Mesothelial cell of epicardium (in vitro differentiated cells): Measurements from ENCODE around the gene HIGD1C. TPM values are rescaled to one million over a fixed set of nuclear protein-coding genes. Genes with fewer than 3 reads are reported as not detected.

Experiments
- DNase-seq, 2 experiments: peaks; one replicate each; pipeline ENCODE4 v3.0.0; 2021; ENCODE audit warnings: low spot score in 2 of 2; ENCODE audit not compliant: unreplicated experiment in 2 of 2
- H3K27ac Mint-ChIP-seq: 2 replicates; pipeline ENCODE4 v1.8.0; 2021; ENCODE audit warnings: mixed read lengths
- H3K27me3 Mint-ChIP-seq: 2 replicates; pipeline ENCODE4 v1.8.0; 2021; ENCODE audit warnings: low read depth, mixed read lengths
- H3K36me3 Mint-ChIP-seq: 2 replicates; pipeline ENCODE4 v1.8.0; 2021; ENCODE audit warnings: mixed read lengths
- H3K4me1 Mint-ChIP-seq: 2 replicates; pipeline ENCODE4 v1.8.0; 2021; ENCODE audit warnings: mixed read lengths
- H3K4me3 Mint-ChIP-seq: 2 replicates; pipeline ENCODE4 v1.8.0; 2021; ENCODE audit warnings: mild to moderate bottlenecking, moderate library complexity, mixed read lengths
- H3K9me3 Mint-ChIP-seq: 2 replicates; pipeline ENCODE4 v1.8.0; 2021; ENCODE audit warnings: mixed read lengths
- total RNA-seq: library from RNA; stranded (reverse); gene quantifications from 3 replicates; pipeline ENCODE4 v1.2.1, GENCODE V29; 2021
- TF ChIP-seq, protein P1 (sequence below): fragments of 200-600 bp; sonication (generic); IDR thresholded peaks from one replicate; pipeline ENCODE4 v1.5.0; 2021; ENCODE audit warnings: antibody characterized with exemption; ENCODE audit not compliant: unreplicated experiment

HIGD1C gene
- total RNA-seq, 1 donor from 2014 or later: not detected

DNA sequence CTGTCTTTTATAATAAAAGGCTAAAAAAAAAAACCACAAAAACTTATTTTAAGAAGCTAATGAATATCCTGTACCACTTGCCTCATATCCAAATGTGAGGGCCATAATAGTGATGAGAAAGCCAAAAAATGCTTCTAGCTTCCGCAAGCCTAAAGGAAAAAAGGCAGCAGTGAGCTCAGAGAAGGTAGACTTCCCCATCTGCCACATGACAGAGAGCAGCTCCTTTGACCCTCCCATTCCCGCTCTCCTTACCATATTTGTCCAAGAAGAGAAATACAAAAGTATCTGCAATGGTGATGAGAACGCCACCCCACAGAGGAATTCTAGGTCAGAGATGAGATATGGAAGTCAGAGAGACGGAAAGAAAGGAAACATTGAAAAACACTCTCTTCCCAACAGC, 46.7 kb downstream of the HIGD1C start:
- H3K4me3 Mint-ChIP-seq: no peak overlapping the region
- H3K4me1 Mint-ChIP-seq: peaks cover 4% of the 10 kb centered on the region
- TF ChIP-seq, protein P1, sequence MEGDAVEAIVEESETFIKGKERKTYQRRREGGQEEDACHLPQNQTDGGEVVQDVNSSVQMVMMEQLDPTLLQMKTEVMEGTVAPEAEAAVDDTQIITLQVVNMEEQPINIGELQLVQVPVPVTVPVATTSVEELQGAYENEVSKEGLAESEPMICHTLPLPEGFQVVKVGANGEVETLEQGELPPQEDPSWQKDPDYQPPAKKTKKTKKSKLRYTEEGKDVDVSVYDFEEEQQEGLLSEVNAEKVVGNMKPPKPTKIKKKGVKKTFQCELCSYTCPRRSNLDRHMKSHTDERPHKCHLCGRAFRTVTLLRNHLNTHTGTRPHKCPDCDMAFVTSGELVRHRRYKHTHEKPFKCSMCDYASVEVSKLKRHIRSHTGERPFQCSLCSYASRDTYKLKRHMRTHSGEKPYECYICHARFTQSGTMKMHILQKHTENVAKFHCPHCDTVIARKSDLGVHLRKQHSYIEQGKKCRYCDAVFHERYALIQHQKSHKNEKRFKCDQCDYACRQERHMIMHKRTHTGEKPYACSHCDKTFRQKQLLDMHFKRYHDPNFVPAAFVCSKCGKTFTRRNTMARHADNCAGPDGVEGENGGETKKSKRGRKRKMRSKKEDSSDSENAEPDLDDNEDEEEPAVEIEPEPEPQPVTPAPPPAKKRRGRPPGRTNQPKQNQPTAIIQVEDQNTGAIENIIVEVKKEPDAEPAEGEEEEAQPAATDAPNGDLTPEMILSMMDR: no peak
- DNase-seq: no peak
- H3K27ac Mint-ChIP-seq: no peak overlapping the region
- H3K9me3 Mint-ChIP-seq: no peaks in the 10 kb centered on the region
- H3K27me3 Mint-ChIP-seq: no peaks in the 10 kb centered on the region
- H3K36me3 Mint-ChIP-seq: peaks cover 46% of the 10 kb centered on the region

GRCh38 chr12:51000245-51000644, 47.9 kb downstream of the HIGD1C start:
- Mint-ChIP-seq H3K4me1 (peaks cover 15% of the 10 kb centered on the region), H3K4me3 (no peak overlapping the region), H3K9me3 (no peaks in the 10 kb centered on the region), H3K27ac (no peak overlapping the region), H3K36me3 (peaks cover 45% of the 10 kb centered on the region), H3K27me3 (no peaks in the 10 kb centered on the region)
- DNase-seq: no peak
- TF ChIP-seq, protein P1: no peak

DNA sequence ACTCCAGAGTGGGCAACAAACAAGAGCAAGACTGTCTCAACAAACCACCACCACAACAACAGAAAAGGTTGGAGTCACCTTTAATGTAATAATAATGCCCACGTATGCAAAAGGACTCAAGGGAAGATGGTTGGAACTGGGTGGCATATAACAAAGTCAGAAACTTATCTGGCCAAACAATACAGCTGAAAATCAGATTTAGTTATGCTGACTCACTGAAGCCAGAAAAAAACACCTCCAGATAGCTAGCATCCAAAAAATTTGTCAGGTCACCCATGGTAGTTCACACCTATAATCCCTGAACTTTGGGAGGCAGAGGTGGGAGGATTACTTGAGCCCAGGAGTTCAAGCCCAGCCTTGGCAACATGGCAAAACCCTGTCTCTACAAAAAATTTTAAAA, 49.5 kb downstream of the HIGD1C start:
- no peak for DNase-seq
- Mint-ChIP-seq H3K36me3 (peaks cover 35% of the 10 kb centered on the region), H3K27me3 (no peaks in the 10 kb centered on the region), H3K4me3 (no peak overlapping the region), H3K27ac (no peak overlapping the region), H3K4me1 (peaks cover 28% of the 10 kb centered on the region), H3K9me3 (no peaks in the 10 kb centered on the region)
- TF ChIP-seq, protein P1: no peak

- TF ChIP-seq, protein P1: no peak
- H3K27ac Mint-ChIP-seq: peak overlapping the region; percentile 97
- H3K36me3 Mint-ChIP-seq: peaks cover 40% of the 10 kb centered on the region
- H3K9me3 Mint-ChIP-seq: no peaks in the 10 kb centered on the region
- no peak overlapping the region for H3K4me3 Mint-ChIP-seq
- H3K4me1 Mint-ChIP-seq: peaks cover 34% of the 10 kb centered on the region
- no peaks in the 10 kb centered on the region for H3K27me3 Mint-ChIP-seq
- no peak for DNase-seq
These were observed 52.2 kb downstream of the HIGD1C start for GRCh38 chr12:51004504-51004903.

DNA sequence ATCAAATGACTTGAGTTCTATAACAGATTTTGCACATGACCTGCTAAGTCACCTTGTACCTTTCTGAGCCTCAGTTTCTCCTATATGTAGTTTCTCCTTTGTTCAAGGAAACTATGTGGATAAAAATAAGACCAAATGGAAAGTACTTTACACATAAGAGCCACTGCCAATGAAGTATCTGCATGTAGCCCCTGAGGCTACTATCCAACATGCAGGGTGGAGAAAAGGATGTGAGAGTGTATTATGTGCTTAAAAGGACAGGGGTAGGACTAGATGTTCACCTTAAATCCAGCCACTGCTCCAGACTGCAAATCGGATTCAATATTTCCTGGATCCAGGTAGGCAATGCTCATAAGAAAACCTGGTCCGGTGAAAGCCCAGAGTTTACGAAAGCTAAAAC, 52.7 kb downstream of the HIGD1C start:
- Mint-ChIP-seq H3K27ac (peak overlapping the region; percentile 97), H3K4me1 (peaks cover 34% of the 10 kb centered on the region), H3K27me3 (no peaks in the 10 kb centered on the region), H3K4me3 (no peak overlapping the region), H3K9me3 (no peaks in the 10 kb centered on the region), H3K36me3 (peaks cover 38% of the 10 kb centered on the region)
- DNase-seq: no peak
- TF ChIP-seq, protein P1: no peak

- Mint-ChIP-seq H3K36me3 (peaks cover 31% of the 10 kb centered on the region), H3K9me3 (no peaks in the 10 kb centered on the region), H3K27ac (peak overlapping the region; percentile 97), H3K4me1 (peaks cover 38% of the 10 kb centered on the region), H3K27me3 (no peaks in the 10 kb centered on the region), H3K4me3 (peak overlapping the region; percentile 2)
- TF ChIP-seq, protein P1: no peak
- DNase-seq: no peak
These were observed 53.3 kb downstream of the HIGD1C start for GRCh38 chr12:51005671-51006070.
